ENCODE results near the gene RNF214. TPM values are rescaled to one million over a fixed set of nuclear protein-coding genes. Genes with fewer than 3 reads are reported as not detected.
A peak's percentile ranks its signal among the peaks of the same experiment; 100 is the strongest.

Gene RNF214
- total RNA-seq, 2 donors from 2014 or later = 14.6 to 21.8 TPM

DNA sequence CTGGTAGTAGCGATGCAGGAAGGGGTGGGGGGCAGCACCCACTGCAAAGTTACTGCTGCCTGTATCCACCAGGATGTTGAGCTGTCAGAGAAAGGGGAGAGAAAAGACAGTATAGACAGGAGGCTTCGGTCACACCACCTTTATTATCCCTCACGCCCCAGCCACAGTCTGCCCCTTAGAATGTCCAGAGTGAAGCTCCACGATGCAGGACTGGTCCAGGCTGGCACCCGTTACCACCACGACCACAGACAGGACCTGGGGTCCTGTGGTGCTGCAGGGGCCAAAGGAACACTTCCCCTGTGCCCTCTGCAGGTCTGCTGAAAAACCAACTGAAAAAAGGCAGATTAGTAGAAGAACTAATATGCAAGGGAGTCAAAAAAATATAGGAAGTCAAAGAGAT, 64.4 kb downstream of the RNF214 start:
- Histone ChIP-seq H3K27me3 (replicated peaks; ENCODE audit: insufficient read depth) (no peaks in the 10 kb centered on the region), H3K9me3 (no peaks in the 10 kb centered on the region), H3K4me3 (no peak overlapping the region), H3K4me1 (ENCODE audit: control insufficient read depth in 1 of 2, low read depth in 2 of 2) (peaks cover 0 to 10% of the 10 kb centered on the region in 2 donors), H3K27ac (no peak overlapping the region), H3K36me3 (peaks cover 8% of the 10 kb centered on the region)
- TF ChIP-seq, protein P1, sequence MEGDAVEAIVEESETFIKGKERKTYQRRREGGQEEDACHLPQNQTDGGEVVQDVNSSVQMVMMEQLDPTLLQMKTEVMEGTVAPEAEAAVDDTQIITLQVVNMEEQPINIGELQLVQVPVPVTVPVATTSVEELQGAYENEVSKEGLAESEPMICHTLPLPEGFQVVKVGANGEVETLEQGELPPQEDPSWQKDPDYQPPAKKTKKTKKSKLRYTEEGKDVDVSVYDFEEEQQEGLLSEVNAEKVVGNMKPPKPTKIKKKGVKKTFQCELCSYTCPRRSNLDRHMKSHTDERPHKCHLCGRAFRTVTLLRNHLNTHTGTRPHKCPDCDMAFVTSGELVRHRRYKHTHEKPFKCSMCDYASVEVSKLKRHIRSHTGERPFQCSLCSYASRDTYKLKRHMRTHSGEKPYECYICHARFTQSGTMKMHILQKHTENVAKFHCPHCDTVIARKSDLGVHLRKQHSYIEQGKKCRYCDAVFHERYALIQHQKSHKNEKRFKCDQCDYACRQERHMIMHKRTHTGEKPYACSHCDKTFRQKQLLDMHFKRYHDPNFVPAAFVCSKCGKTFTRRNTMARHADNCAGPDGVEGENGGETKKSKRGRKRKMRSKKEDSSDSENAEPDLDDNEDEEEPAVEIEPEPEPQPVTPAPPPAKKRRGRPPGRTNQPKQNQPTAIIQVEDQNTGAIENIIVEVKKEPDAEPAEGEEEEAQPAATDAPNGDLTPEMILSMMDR (IDR thresholded peaks at IDR 0.05) = no peak
- DNase-seq (ENCODE audit: low spot score) (no peak), ATAC-seq (ENCODE audit: insufficient number of reproducible peaks, low FRiP score, low read depth) (no peak)

DNA sequence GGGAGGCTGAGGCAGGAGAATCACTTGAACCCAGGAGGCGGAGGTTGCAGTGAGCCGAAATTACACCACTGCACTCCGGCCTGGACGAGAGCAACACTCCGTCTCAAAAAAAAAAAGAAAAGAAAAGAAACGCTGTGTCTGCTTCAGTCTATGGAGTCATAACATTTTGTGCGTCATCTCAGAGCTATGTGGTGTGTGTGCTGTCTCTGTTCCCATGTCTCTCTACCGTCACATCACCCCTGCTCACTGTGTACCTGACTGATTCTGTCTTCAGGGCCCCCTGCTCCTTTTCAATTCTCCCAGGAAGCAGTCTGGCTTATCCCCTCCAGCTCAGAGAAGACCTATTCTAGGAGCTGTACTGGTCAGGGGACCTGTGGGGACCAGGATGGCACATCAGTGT, 65.7 kb downstream of the RNF214 start:
- Histone ChIP-seq H3K27ac (no peak overlapping the region), H3K9me3 (no peaks in the 10 kb centered on the region), H3K36me3 (peaks cover 8% of the 10 kb centered on the region), H3K4me3 (no peak overlapping the region), H3K27me3 (replicated peaks; ENCODE audit: insufficient read depth) (no peaks in the 10 kb centered on the region), H3K4me1 (ENCODE audit: control insufficient read depth in 1 of 2, low read depth in 2 of 2) (peaks cover 0 to 10% of the 10 kb centered on the region in 2 donors)
- TF ChIP-seq, protein P1 (IDR thresholded peaks at IDR 0.05) = no peak
- no peak for DNase-seq (ENCODE audit: low spot score)
- no peak for ATAC-seq (ENCODE audit: insufficient number of reproducible peaks, low FRiP score, low read depth)

DNA sequence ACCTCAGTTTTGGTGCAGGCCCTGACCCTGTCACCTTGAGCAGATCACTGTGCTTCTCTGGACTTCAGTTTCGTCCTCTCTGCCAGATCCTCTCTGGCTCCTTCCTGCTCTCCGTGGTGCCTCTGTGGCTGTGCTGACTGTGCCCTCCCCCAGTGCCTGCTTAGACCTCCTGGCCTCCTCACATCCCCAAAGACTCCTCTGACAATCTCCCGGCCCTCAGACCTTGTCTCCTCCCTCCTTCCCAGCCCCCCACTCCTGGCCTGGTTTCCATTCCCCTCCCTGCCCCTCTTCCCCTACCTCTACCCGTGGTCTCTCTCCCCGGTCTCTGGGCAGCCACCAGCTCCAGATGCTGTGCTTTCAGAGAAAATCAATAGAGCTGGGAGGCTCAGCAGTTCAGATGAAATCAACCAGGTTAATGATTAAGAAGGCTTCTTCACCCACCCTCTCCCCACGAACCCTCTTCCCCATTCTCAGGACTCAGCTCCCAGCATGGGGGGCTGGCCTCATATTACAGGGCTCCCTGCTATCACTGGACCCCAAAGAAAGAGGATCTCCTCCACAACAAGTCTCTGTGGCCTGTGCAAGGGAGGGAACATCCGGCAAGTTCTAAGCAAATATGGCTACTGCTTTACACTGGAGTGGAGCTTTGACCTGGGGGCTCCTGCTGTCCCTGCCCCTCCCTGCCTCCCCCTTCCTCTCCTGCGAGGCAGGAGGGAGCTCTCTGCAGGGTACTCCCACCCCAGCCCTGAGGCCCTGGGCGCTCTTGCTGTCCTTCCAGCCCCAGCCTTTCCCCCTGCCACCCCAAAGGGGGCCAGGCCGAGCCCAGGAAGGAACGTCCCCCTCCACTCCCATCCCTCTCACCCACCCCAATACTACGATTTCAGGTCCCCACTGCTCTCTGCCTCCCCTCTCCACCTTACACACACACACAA, 67.1 kb downstream of the RNF214 start:
- Histone ChIP-seq H3K36me3 (peaks cover 8% of the 10 kb centered on the region), H3K27ac (no peak overlapping the region), H3K27me3 (replicated peaks; ENCODE audit: insufficient read depth) (no peaks in the 10 kb centered on the region), H3K4me1 (ENCODE audit: control insufficient read depth in 1 of 2, low read depth in 2 of 2) (peaks cover 0 to 10% of the 10 kb centered on the region in 2 donors), H3K9me3 (no peaks in the 10 kb centered on the region), H3K4me3 (peak overlapping the region; percentile 53)
- no peak for DNase-seq (ENCODE audit: low spot score)
- no peak for ATAC-seq (ENCODE audit: insufficient number of reproducible peaks, low FRiP score, low read depth)
- TF ChIP-seq, protein P1 (IDR thresholded peaks at IDR 0.05) = no peak

DNA sequence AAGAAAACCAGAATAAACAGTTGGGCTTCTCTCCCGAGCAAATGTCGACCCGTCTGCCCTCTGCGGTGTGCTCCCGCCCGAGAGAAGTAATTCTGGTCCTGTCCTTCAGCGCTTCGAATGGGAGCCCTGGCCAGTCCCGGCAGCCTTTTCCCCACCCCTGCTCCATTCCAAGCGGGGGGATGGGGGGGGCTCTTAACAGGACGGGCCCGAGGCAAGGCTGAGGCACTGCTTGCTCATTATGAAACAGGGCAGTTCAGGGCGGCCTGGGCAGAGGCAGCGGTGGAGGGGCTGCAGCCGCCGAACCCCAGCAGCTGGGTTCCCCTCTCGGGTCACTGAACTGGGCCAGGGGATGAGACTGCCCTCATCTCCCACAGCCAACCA, 67.8 kb downstream of the RNF214 start:
- peaks cover 0 to 10% of the 10 kb centered on the region in 2 donors for H3K4me1 ChIP-seq (ENCODE audit: control insufficient read depth in 1 of 2, low read depth in 2 of 2)
- H3K36me3 ChIP-seq = peaks cover 3% of the 10 kb centered on the region
- no peak for ATAC-seq (ENCODE audit: insufficient number of reproducible peaks, low FRiP score, low read depth)
- no peaks in the 10 kb centered on the region for H3K9me3 ChIP-seq
- TF ChIP-seq, protein P1 (IDR thresholded peaks at IDR 0.05) = no peak
- H3K27ac ChIP-seq = no peak overlapping the region
- no peak for DNase-seq (ENCODE audit: low spot score)
- H3K4me3 ChIP-seq = peak overlapping the region; percentile 53
- H3K27me3 ChIP-seq (replicated peaks; ENCODE audit: insufficient read depth) = no peaks in the 10 kb centered on the region

DNA sequence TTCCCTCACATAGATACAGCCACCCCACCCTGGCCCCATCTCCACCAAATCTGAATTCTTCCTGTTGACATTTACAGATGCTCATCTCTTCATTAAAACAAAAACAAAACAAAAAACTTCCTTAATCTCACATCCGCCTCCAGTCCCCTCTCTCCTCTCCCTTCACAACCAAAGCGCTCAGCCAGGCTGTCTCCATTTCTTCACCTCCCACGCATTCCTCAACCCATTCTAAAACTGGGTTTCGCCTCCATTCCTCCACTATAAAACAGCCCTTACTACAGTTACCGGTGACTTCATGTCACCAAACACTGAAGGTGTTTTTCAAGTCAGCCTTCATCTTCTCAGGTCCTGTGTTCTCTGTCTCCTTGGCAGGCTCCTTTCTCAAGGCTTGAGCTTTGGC, 68.3 kb downstream of the RNF214 start:
- H3K27me3 ChIP-seq (replicated peaks; ENCODE audit: insufficient read depth) = no peaks in the 10 kb centered on the region
- H3K4me1 ChIP-seq (ENCODE audit: control insufficient read depth in 1 of 2, low read depth in 2 of 2) = peaks cover 0 to 10% of the 10 kb centered on the region in 2 donors
- TF ChIP-seq, protein P1 (IDR thresholded peaks at IDR 0.05) = no peak
- no peak overlapping the region for H3K27ac ChIP-seq
- H3K4me3 ChIP-seq = peak overlapping the region; percentile 53
- DNase-seq (ENCODE audit: low spot score) = no peak
- ATAC-seq (ENCODE audit: insufficient number of reproducible peaks, low FRiP score, low read depth) = no peak
- H3K36me3 ChIP-seq = no peaks in the 10 kb centered on the region
- no peaks in the 10 kb centered on the region for H3K9me3 ChIP-seq
